ENCODE results near the gene NCOA1.

NCOA1 gene

DNA sequence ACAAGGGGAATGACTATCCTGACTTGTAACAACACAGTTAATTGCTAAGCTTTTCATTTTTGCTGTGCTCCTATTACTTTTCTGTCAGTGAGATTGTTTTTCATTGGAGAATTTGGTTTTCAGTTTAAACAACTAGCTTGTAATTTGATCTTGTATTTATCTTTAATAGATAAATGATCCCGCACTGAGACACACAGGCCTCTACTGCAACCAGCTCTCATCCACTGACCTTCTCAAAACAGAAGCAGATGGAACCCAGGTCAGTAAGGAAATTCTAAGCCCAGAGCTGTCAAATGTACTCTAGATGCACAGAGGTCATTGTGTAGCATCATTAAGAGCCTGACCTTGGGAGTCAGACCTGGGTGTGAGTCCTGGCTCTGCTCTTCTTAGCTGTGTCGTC is 271.5 kb downstream of the NCOA1 start:
- DNase-seq (ENCODE audit: low read depth) = no peak
- no peak overlapping the region for H3K4me3 ChIP-seq (ENCODE audit: low read length)
- TF ChIP-seq, protein P1, sequence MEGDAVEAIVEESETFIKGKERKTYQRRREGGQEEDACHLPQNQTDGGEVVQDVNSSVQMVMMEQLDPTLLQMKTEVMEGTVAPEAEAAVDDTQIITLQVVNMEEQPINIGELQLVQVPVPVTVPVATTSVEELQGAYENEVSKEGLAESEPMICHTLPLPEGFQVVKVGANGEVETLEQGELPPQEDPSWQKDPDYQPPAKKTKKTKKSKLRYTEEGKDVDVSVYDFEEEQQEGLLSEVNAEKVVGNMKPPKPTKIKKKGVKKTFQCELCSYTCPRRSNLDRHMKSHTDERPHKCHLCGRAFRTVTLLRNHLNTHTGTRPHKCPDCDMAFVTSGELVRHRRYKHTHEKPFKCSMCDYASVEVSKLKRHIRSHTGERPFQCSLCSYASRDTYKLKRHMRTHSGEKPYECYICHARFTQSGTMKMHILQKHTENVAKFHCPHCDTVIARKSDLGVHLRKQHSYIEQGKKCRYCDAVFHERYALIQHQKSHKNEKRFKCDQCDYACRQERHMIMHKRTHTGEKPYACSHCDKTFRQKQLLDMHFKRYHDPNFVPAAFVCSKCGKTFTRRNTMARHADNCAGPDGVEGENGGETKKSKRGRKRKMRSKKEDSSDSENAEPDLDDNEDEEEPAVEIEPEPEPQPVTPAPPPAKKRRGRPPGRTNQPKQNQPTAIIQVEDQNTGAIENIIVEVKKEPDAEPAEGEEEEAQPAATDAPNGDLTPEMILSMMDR (conservative IDR thresholded peaks at IDR 0.05; ENCODE audit: low read length) = no peak

DNA sequence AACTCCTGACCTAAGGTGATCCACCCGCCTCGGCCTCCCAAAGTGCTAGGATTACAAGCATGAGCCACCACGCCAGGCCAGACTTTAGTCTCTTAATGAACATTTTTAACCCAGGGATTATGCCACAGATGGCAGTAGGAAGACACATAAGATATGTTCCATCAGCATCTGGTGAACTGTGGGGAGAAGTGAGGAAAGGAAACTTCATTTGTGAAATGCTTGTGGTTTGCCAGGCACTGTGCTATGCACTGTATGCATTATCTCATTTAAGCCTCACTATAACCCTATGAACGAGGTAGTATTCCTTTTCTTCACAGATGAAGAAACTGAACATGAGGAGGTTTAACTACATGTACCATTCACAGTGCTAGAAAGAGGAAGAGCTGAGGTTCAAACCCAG is 272.8 kb downstream of the NCOA1 start:
- peak; percentile 67 for DNase-seq (ENCODE audit: low read depth)
- TF ChIP-seq, protein P1 (conservative IDR thresholded peaks at IDR 0.05; ENCODE audit: low read length) = no peak
- H3K4me3 ChIP-seq (ENCODE audit: low read length) = no peak overlapping the region

DNA sequence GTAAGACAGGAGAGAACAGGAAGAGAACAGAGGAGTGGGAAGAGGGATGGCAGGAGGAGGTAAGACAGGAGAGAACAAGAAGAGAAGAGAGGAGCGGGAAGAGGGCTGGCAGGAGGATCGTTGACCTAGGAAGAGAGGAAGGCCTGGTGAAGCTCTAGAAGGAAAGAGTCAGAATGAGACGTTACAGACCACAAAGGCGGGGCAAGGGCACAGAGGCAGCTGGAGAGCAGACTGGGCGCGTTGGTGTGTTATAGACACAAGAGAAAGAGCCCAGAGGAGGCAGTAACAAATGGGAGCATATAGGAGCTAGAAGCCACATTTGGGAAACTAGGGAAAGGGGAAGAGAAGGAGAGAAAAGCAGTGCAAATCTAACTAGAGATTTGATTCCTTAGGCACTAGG is 275.6 kb downstream of the NCOA1 start:
- no peak overlapping the region for H3K4me3 ChIP-seq (ENCODE audit: low read length)
- no peak for DNase-seq (ENCODE audit: low read depth)
- TF ChIP-seq, protein P1 (conservative IDR thresholded peaks at IDR 0.05; ENCODE audit: low read length) = no peak

DNA sequence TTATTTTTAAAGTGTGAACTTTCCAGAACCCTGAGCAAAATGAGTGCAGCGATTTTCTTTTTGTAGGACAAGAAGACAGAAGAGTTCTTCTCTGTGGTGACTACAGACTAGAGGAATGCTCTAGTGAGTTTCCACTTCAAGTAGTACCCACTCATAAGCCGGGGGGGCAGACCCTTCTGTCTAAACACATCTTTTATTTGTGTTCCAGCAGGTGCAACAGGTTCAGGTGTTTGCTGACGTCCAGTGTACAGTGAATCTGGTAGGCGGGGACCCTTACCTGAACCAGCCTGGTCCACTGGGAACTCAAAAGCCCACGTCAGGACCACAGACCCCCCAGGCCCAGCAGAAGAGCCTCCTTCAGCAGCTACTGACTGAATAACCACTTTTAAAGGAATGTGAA is 277.0 kb downstream of the NCOA1 start:
- no peak for DNase-seq (ENCODE audit: low read depth)
- TF ChIP-seq, protein P1 (conservative IDR thresholded peaks at IDR 0.05; ENCODE audit: low read length) = no peak
- H3K4me3 ChIP-seq (ENCODE audit: low read length) = no peak overlapping the region

DNA sequence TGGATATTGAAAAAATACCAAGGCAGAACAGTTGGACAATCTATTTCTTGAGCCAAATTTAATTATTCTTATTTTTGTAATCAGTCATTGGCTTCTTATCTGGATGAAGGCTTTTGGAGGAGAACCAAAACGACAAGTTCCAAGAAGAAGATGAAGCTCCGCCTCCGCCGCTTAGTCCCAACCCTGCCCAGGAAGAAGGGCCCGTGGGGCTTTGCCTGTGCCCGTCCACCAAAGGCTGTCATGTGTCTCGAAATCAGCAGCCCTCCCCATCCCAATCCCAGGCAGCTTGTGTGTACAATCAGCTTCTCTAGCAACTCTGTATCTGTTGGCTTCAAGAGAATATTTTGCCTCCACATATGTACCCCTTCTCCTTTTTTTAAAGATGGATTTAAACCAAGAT is 277.5 kb downstream of the NCOA1 start:
- TF ChIP-seq, protein P1 (conservative IDR thresholded peaks at IDR 0.05; ENCODE audit: low read length) = no peak
- no peak for DNase-seq (ENCODE audit: low read depth)
- H3K4me3 ChIP-seq (ENCODE audit: low read length) = no peak overlapping the region

DNA sequence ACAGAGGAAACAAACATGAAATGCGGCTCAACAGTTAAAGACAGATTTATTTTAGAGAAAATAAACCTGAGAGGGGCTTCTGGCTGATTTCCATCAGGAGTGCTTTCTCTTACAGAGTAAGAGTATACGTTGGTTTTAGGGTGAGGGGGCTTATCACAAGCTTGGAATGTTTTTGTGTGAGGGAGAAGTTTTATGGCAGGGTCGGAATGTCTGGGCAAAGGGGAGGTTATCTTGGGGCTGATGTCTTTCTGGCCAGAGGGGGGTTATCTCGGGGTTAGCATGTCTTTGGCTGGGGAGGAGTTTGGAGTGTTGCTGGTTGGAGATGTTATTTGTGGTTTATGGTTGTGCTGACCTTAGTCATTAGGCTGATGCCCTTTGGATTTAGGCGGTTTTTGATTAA is 280.0 kb downstream of the NCOA1 start:
- TF ChIP-seq, protein P1 (conservative IDR thresholded peaks at IDR 0.05; ENCODE audit: low read length) = no peak
- no peak overlapping the region for H3K4me3 ChIP-seq (ENCODE audit: low read length)
- no peak for DNase-seq (ENCODE audit: low read depth)

DNA sequence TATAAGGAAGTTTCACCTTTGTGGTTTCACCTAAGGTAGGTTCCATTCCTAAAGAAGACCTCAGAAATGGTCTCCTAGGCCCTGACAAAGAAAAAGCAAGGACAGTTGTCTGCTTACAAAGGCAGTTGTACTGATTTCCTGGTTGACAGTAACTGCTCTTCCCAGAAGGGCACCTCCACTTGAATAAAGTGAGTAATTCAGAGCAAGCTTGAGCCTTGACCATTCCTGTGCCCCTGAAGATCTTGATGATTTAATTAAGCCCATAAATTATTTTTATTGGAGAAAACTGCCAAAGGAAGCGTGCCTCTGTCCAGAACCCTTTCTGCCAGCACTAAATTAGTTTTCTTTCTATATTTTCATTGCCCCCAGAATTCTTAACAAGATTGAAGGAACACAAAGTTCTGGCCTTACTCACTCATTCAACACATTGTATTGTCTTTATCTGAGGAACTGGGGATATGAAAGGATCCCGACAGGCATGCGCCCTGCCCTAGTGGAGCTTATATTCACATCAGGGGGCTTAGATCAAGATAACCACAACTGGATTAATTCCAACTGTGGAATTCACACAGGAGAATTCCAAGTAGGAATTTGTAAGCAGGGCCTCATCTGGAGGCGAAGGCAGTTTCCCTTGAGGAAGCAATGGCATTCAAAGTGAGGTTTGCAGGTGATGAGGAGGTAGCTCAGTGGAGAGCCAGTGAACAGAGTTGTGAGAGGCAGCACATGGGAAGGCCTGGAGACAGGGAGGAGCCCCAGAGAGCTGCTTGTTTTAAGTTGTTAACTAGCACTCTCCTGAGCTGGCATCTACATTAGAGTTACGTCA is 280.9 kb downstream of the NCOA1 start:
- no peak for DNase-seq (ENCODE audit: low read depth)
- TF ChIP-seq, protein P1 (conservative IDR thresholded peaks at IDR 0.05; ENCODE audit: low read length) = no peak
- no peak overlapping the region for H3K4me3 ChIP-seq (ENCODE audit: low read length)
